ENCODE data around the gene TUT4.

Gene TUT4

DNA sequence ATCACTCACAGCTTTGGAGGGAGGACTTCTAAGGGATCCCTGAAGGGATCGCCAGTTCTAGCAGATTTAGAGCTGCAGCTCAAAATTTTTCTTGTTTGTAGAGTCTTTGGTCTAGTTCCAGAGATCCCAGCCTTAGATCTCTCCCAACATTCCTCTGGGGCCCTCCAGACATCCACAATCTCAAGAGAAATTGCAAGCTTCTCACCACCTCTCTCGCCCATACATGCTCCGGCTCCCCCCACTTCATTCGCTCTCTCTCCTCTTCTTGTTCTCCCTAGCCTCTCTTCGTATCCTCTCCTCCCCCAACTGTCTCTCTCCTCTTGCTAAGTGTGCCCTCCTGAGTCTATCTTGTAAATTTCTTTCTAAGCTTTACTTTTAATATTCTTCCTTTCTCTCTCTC lies 15.1 kb upstream of the TUT4 start:
- no peak overlapping the region for H2BK12ac ChIP-seq (ENCODE audit: low read length)
- no peak overlapping the region for H3K27ac ChIP-seq (ENCODE audit: low read depth, low read length)
- H4K91ac ChIP-seq (ENCODE audit: low read depth, low read length) = no peak overlapping the region
- H3K14ac ChIP-seq (ENCODE audit: low read length) = no peak overlapping the region
- H3K27me3 ChIP-seq (ENCODE audit: insufficient read depth, low read length) = no peaks in the 10 kb centered on the region
- no peak overlapping the region for H3K4me3 ChIP-seq (ENCODE audit: low read depth, low read length)
- peaks cover 0 to 1% of the 10 kb centered on the region in 2 experiments for H3K4me1 ChIP-seq (ENCODE audit: control insufficient read depth in 1 of 2, insufficient read depth in 2 of 2, low read length in 2 of 2)
- H3K79me1 ChIP-seq (ENCODE audit: low read length) = no peaks in the 10 kb centered on the region
- no peak overlapping the region for H3K9ac ChIP-seq (ENCODE audit: low read length)
- H3K36me3 ChIP-seq (ENCODE audit: control insufficient read depth in 1 of 2, insufficient read depth in 2 of 2, low read length in 2 of 2) = no peaks in the 10 kb centered on the region
- H2BK120ac ChIP-seq (ENCODE audit: insufficient read depth, low read length, poor library complexity) = no peak overlapping the region
- no peak overlapping the region for H3K23ac ChIP-seq (ENCODE audit: low read length)
- no peak overlapping the region for H3K4ac ChIP-seq (ENCODE audit: low read depth, low read length)
- no peak overlapping the region for H2AFZ ChIP-seq (ENCODE audit: insufficient read depth, low read length, poor library complexity)
- H2BK5ac ChIP-seq (ENCODE audit: low read depth, low read length, poor library complexity) = no peak overlapping the region
- no peak overlapping the region for H2AK5ac ChIP-seq (ENCODE audit: low read length)
- H3K9me3 ChIP-seq (ENCODE audit: insufficient read depth, low read depth, low read length) = no peaks in the 10 kb centered on the region
- no peak overlapping the region for H3K4me2 ChIP-seq (ENCODE audit: low read length)
- H4K12ac ChIP-seq (ENCODE audit: low read depth, low read length) = no peak overlapping the region
- no CpG with 5 or more reads among the region's 5 CpGs for WGBS (ENCODE audit: extremely low coverage, insufficient coverage, insufficient read length)
- no peak for DNase-seq
- no peak overlapping the region for H3K18ac ChIP-seq (ENCODE audit: low read length)
- no peak overlapping the region for H4K8ac ChIP-seq (ENCODE audit: low read depth, low read length)
- no peaks in the 10 kb centered on the region for H3K79me2 ChIP-seq (ENCODE audit: control insufficient read depth, insufficient read depth, low read length, poor library complexity)

DNA sequence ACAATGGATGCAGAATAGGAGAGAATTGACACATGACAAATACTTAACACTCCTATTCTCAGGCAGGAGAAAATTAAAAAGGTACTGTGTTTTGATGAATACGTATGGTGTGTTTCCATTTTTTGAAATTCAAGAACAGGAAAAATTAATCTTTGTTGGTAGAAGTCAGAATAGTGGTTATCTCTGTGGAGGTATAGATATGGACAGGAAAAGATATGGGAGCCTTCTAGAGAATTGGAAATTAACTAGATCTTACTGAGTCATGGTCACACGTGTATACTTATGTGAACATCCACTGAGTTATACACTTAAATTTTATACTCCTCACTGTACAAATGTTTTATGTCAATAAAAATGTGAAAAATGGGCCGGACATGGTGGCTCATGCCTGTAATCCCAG lies 9.9 kb upstream of the TUT4 start:
- no CpG with 5 or more reads among the region's 3 CpGs for WGBS (ENCODE audit: extremely low coverage, insufficient coverage, insufficient read length)
- Histone ChIP-seq H3K27ac (ENCODE audit: low read depth, low read length) (no peak overlapping the region), H2BK12ac (ENCODE audit: low read length) (no peak overlapping the region), H3K9me3 (ENCODE audit: insufficient read depth, low read depth, low read length) (no peaks in the 10 kb centered on the region), H2BK120ac (ENCODE audit: insufficient read depth, low read length, poor library complexity) (no peak overlapping the region), H3K4me2 (ENCODE audit: low read length) (no peak overlapping the region), H3K79me2 (ENCODE audit: control insufficient read depth, insufficient read depth, low read length, poor library complexity) (no peaks in the 10 kb centered on the region), H4K12ac (ENCODE audit: low read depth, low read length) (no peak overlapping the region), H2BK5ac (ENCODE audit: low read depth, low read length, poor library complexity) (no peak overlapping the region), H3K27me3 (ENCODE audit: insufficient read depth, low read length) (no peaks in the 10 kb centered on the region), H3K4me3 (ENCODE audit: low read depth, low read length) (no peak overlapping the region), H2AK5ac (ENCODE audit: low read length) (no peak overlapping the region), H3K79me1 (ENCODE audit: low read length) (no peaks in the 10 kb centered on the region), H4K8ac (ENCODE audit: low read depth, low read length) (no peak overlapping the region), H2AFZ (ENCODE audit: insufficient read depth, low read length, poor library complexity) (no peak overlapping the region), H3K36me3 (ENCODE audit: control insufficient read depth in 1 of 2, insufficient read depth in 2 of 2, low read length in 2 of 2) (no peaks in the 10 kb centered on the region), H3K18ac (ENCODE audit: low read length) (no peak overlapping the region), H3K9ac (ENCODE audit: low read length) (no peak overlapping the region), H3K23ac (ENCODE audit: low read length) (no peak overlapping the region), H3K4ac (ENCODE audit: low read depth, low read length) (no peak overlapping the region), H4K91ac (ENCODE audit: low read depth, low read length) (no peak overlapping the region), H3K14ac (ENCODE audit: low read length) (no peak overlapping the region), H3K4me1 (ENCODE audit: control insufficient read depth in 1 of 2, insufficient read depth in 2 of 2, low read length in 2 of 2) (no peaks in the 10 kb centered on the region)
- no peak for DNase-seq

DNA sequence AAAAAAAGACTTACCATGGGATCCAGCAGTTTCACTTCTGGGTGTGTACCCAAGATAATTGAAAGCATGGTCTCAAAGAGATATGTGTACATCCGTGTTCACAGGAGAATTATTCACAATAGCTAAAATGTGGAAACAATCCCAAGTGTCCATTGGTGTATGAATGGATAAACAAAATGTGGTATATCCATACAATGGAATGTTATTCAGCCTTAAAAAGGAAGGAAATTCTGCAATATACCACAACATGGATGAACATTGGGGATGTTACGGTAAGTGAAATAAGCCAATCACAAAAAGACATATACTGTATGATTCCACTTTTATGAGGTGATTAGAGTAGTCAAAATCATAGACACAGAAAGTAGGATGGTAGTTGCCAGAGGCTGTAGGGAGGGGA lies 7.0 kb upstream of the TUT4 start:
- H3K27me3 ChIP-seq (ENCODE audit: insufficient read depth, low read length) = no peaks in the 10 kb centered on the region
- DNase-seq = no peak
- H2BK12ac ChIP-seq (ENCODE audit: low read length) = no peak overlapping the region
- no CpG with 5 or more reads among the region's 2 CpGs for WGBS (ENCODE audit: extremely low coverage, insufficient coverage, insufficient read length)
- H4K8ac ChIP-seq (ENCODE audit: low read depth, low read length) = no peak overlapping the region
- no peaks in the 10 kb centered on the region for H3K36me3 ChIP-seq (ENCODE audit: control insufficient read depth in 1 of 2, insufficient read depth in 2 of 2, low read length in 2 of 2)
- no peak overlapping the region for H3K4me3 ChIP-seq (ENCODE audit: low read depth, low read length)
- no peak overlapping the region for H4K91ac ChIP-seq (ENCODE audit: low read depth, low read length)
- H3K4ac ChIP-seq (ENCODE audit: low read depth, low read length) = no peak overlapping the region
- no peak overlapping the region for H4K12ac ChIP-seq (ENCODE audit: low read depth, low read length)
- no peak overlapping the region for H3K23ac ChIP-seq (ENCODE audit: low read length)
- no peak overlapping the region for H3K14ac ChIP-seq (ENCODE audit: low read length)
- H3K79me2 ChIP-seq (ENCODE audit: control insufficient read depth, insufficient read depth, low read length, poor library complexity) = no peaks in the 10 kb centered on the region
- no peak overlapping the region for H2AFZ ChIP-seq (ENCODE audit: insufficient read depth, low read length, poor library complexity)
- no peak overlapping the region for H2BK5ac ChIP-seq (ENCODE audit: low read depth, low read length, poor library complexity)
- H3K27ac ChIP-seq (ENCODE audit: low read depth, low read length) = no peak overlapping the region
- H3K4me1 ChIP-seq (ENCODE audit: control insufficient read depth in 1 of 2, insufficient read depth in 2 of 2, low read length in 2 of 2) = no peaks in the 10 kb centered on the region
- no peaks in the 10 kb centered on the region for H3K79me1 ChIP-seq (ENCODE audit: low read length)
- H3K18ac ChIP-seq (ENCODE audit: low read length) = no peak overlapping the region
- H3K9me3 ChIP-seq (ENCODE audit: insufficient read depth, low read depth, low read length) = no peaks in the 10 kb centered on the region
- no peak overlapping the region for H3K4me2 ChIP-seq (ENCODE audit: low read length)
- no peak overlapping the region for H3K9ac ChIP-seq (ENCODE audit: low read length)
- no peak overlapping the region for H2BK120ac ChIP-seq (ENCODE audit: insufficient read depth, low read length, poor library complexity)
- H2AK5ac ChIP-seq (ENCODE audit: low read length) = no peak overlapping the region

DNA sequence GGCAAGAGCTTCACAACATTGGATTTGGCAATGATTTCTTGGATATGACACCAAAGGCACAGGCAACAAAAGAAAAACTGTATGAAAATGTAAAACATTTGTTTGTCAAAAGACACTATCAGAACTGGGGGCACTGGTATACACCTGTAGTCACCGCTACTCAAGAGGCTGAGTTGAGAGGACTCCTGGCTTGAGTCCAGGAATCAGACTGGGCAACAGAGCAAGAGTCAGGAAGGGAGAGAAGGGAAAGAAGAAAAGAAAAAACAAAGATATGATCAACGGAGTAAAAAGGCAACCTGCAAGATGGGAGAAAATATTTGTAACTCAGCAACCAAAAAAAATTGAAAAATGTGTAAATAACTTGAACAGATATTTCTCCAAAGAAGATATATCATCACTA lies 6.0 kb upstream of the TUT4 start:
- no peak for DNase-seq
- Histone ChIP-seq H3K14ac (ENCODE audit: low read length) (no peak overlapping the region), H3K4me3 (ENCODE audit: low read depth, low read length) (no peak overlapping the region), H3K4ac (ENCODE audit: low read depth, low read length) (no peak overlapping the region), H3K9me3 (ENCODE audit: insufficient read depth, low read depth, low read length) (no peaks in the 10 kb centered on the region), H3K79me1 (ENCODE audit: low read length) (no peaks in the 10 kb centered on the region), H3K79me2 (ENCODE audit: control insufficient read depth, insufficient read depth, low read length, poor library complexity) (no peaks in the 10 kb centered on the region), H2BK120ac (ENCODE audit: insufficient read depth, low read length, poor library complexity) (no peak overlapping the region), H4K12ac (ENCODE audit: low read depth, low read length) (no peak overlapping the region), H2BK12ac (ENCODE audit: low read length) (no peak overlapping the region), H3K9ac (ENCODE audit: low read length) (no peak overlapping the region), H2AFZ (ENCODE audit: insufficient read depth, low read length, poor library complexity) (no peak overlapping the region), H3K18ac (ENCODE audit: low read length) (no peak overlapping the region), H2AK5ac (ENCODE audit: low read length) (no peak overlapping the region), H4K8ac (ENCODE audit: low read depth, low read length) (no peak overlapping the region), H3K27ac (ENCODE audit: low read depth, low read length) (no peak overlapping the region), H3K23ac (ENCODE audit: low read length) (no peak overlapping the region), H3K36me3 (ENCODE audit: control insufficient read depth in 1 of 2, insufficient read depth in 2 of 2, low read length in 2 of 2) (no peaks in the 10 kb centered on the region), H3K4me2 (ENCODE audit: low read length) (no peak overlapping the region), H3K27me3 (ENCODE audit: insufficient read depth, low read length) (no peaks in the 10 kb centered on the region), H4K91ac (ENCODE audit: low read depth, low read length) (no peak overlapping the region), H2BK5ac (ENCODE audit: low read depth, low read length, poor library complexity) (no peak overlapping the region), H3K4me1 (ENCODE audit: control insufficient read depth in 1 of 2, insufficient read depth in 2 of 2, low read length in 2 of 2) (peaks cover 2 to 5% of the 10 kb centered on the region in 2 experiments)
- WGBS (ENCODE audit: extremely low coverage, insufficient coverage, insufficient read length) = no CpG with 5 or more reads among the region's 2 CpGs

All from trophoblast cell (in vitro differentiated cells and primary cell).